Caco-2 (cell line): Measurements from ENCODE around the gene PNMA5. TPM values are rescaled to one million over a fixed set of nuclear protein-coding genes. Genes with fewer than 3 reads are reported as not detected.
A peak's percentile ranks its signal among the peaks of the same experiment; 100 is the strongest.

Source experiments
- BruUV-seq: library from RNA; stranded (reverse); fragments of 400-500 nt; replicated peaks from 2 replicates; lab custom pipeline; 2021; lab: Mats Ljungman, UMichigan
- CTCF ChIA-PET: fragments of 300-600 bp; sonication (Branson Sonifier 250); formaldehyde crosslinking; loops from one replicate; lab custom pipeline; 2022; ENCODE audit warnings: antibody characterized with exemption; lab: Charles Lee
- POLR2A ChIA-PET: fragments of 300-600 bp; sonication (Branson Sonifier 250); formaldehyde crosslinking; loops from one replicate; lab custom pipeline; 2022; ENCODE audit warnings: antibody characterized with exemption; lab: Charles Lee
- DNase-seq, 2 experiments: peaks; one replicate each; pipeline versions ENCODE4 v3.0.0 to v3.0.0-alpha.2; 2020 to 2022
- H3K27me3 ChIP-seq: replicated peaks from 2 replicates; pipeline ENCODE4 v1.6.0; 2011; ENCODE audit warnings: low read length; ENCODE audit not compliant: control insufficient read depth, insufficient read depth
- H3K36me3 ChIP-seq: 2 replicates; pipeline ENCODE4 v1.5.1; 2011; ENCODE audit warnings: low read length; ENCODE audit not compliant: control insufficient read depth, insufficient read depth
- H3K4me1 ChIP-seq: fragments of 250-450 bp; sonication (Bioruptor Pico); 2 replicates; pipeline ENCODE4 v1.5.1; 2020; ENCODE audit warnings: mild to moderate bottlenecking
- H3K4me3 ChIP-seq: 2 replicates; pipeline ENCODE4 v1.5.1; 2011; ENCODE audit warnings: low read depth, mild to moderate bottlenecking, control low read depth, low read length
- H3K9me3 ChIP-seq: fragments of 250-450 bp; sonication (Bioruptor Pico); 2 replicates; pipeline ENCODE4 v1.5.1; 2020; ENCODE audit warnings: mild to moderate bottlenecking, moderate library complexity
- H3K27ac Mint-ChIP-seq: one replicate; pipeline ENCODE4 v1.8.0; 2022; ENCODE audit warnings: mixed read lengths; ENCODE audit not compliant: unreplicated experiment
- H3K27me3 Mint-ChIP-seq: one replicate; pipeline ENCODE4 v1.8.0; 2022; ENCODE audit warnings: mixed read lengths; ENCODE audit not compliant: insufficient read depth, unreplicated experiment
- H3K36me3 Mint-ChIP-seq: one replicate; pipeline ENCODE4 v1.8.0; 2022; ENCODE audit warnings: mild to moderate bottlenecking, mixed read lengths; ENCODE audit not compliant: insufficient read depth, unreplicated experiment
- H3K4me1 Mint-ChIP-seq: one replicate; pipeline ENCODE4 v1.8.0; 2022; ENCODE audit warnings: low read depth, mixed read lengths; ENCODE audit not compliant: unreplicated experiment
- H3K4me3 Mint-ChIP-seq: one replicate; pipeline ENCODE4 v1.8.0; 2022; ENCODE audit warnings: mild to moderate bottlenecking, moderate library complexity, mixed read lengths; ENCODE audit not compliant: unreplicated experiment
- H3K9me3 Mint-ChIP-seq: one replicate; pipeline ENCODE4 v1.8.0; 2022; ENCODE audit warnings: mixed read lengths; ENCODE audit not compliant: unreplicated experiment
- intact Hi-C: fragments of 100-400 bp; cut with micrococcal nuclease; formaldehyde crosslinking; loops from one replicate; pipeline ENCODE4 v1.10.0; 2022; ENCODE audit not compliant: unreplicated experiment
- total RNA-seq: library from RNA; stranded (reverse); gene quantifications from 2 replicates; pipeline ENCODE4 v1.2.3, GENCODE V29; 2022
- TF ChIP-seq, protein P1 (sequence below), 2 experiments: fragments of 200-600 bp in 1 of 2; IDR thresholded peaks; 1 replicate in 1 of 2; 2 replicates in 1 of 2; pipeline versions ENCODE4 v1.5.1 to v1.8.0; 2011 to 2022; ENCODE audit warnings: antibody characterized with exemption in 1 of 2, control low read depth in 1 of 2, inconsistent platforms in 1 of 2, low read depth in 1 of 2, low read length in 1 of 2, mild to moderate bottlenecking in 1 of 2, moderate library complexity in 1 of 2; ENCODE audit not compliant: insufficient read depth in 1 of 2, severe bottlenecking in 1 of 2, unreplicated experiment in 1 of 2

The PNMA5 gene
- total RNA-seq, 1 experiment from 2014 or later: not detected

DNA sequence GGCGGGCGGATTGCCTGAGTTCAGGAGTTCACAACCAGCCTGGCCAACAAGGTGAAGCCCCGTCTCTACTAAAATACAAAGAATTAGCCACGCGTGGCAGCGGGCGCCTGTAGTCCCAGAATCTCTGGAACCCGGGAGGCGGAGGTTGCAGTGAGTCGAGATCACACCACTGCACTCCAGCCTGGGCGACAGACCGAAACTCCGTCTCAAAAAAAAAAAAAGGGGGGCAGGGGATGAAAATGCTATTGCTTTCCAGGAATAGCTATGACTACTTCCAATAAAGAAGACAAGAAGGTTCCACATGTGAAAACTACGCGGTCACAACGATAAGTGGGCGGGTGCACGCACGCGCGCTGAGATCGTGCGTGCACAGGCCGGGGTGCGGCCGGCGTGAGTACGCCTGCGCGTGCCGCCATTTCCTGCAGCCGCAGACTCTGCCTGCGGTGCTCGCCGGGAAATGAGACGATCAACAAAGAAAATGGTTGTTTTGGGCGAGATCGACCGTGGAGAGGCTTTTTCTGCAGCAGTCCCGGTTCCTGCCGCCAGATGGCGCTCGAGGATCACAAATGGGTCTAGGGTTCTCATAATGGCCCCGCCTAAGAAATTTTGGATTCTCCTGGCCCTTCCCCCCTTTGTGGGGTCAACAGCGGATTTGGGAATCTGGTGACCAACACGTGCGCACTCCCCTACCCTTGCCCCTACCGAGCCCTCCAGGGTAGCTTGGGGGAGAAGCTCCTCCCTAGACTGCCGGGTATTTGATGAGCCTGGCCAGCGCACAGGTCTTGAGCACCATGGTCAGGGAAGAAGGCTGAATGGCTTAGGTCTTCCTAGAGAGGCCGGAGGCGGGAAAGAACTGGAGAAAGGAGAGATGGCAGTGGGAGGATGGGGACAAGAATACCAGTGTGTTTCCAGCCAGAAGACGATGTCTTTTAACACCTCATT, 35.1 kb downstream of the PNMA5 start:
- intact Hi-C loops: loop anchor here (1.0 to 2.0 kb wide), 4 partner anchors 17 to 710 kb away; partner anchors contain the start of gene HAUS7

DNA sequence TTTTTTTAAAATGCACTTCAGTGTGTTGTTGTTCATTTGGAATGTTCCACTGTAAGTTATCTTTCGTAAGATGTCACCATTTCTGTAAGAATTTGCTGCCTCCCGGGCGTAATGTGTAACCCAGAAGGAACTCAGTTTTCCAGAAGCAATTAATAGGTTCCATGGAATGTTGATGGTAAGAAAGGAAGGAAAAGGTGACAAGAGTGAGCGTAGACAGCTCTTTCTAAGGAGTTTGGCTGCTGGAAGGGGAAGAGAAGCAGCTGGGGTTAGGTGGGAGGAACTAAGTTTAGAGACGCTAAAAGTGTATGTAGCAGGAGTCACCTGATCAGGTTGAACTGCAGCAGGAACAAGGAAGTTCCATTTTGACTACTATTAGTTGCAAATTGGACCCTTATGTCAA, 35.9 kb downstream of the PNMA5 start:
- Mint-ChIP-seq H3K4me1 (no peaks in the 10 kb centered on the region), H3K36me3 (peaks cover 6% of the 10 kb centered on the region), H3K9me3 (no peaks in the 10 kb centered on the region), H3K4me3 (peak overlapping the region; percentile 77), H3K27me3 (no peaks in the 10 kb centered on the region), H3K27ac (peak overlapping the region; percentile 92)
- TSS peak; percentile 89 for BruUV-seq
- no peaks in the 10 kb centered on the region for H3K9me3 ChIP-seq
- H3K27me3 ChIP-seq: no peaks in the 10 kb centered on the region
- intact Hi-C loops: loop anchor here (2.0 kb wide), 3 partner anchors 75 to 711 kb away; partner anchors contain the start of gene HAUS7
- TF ChIP-seq, protein P1, sequence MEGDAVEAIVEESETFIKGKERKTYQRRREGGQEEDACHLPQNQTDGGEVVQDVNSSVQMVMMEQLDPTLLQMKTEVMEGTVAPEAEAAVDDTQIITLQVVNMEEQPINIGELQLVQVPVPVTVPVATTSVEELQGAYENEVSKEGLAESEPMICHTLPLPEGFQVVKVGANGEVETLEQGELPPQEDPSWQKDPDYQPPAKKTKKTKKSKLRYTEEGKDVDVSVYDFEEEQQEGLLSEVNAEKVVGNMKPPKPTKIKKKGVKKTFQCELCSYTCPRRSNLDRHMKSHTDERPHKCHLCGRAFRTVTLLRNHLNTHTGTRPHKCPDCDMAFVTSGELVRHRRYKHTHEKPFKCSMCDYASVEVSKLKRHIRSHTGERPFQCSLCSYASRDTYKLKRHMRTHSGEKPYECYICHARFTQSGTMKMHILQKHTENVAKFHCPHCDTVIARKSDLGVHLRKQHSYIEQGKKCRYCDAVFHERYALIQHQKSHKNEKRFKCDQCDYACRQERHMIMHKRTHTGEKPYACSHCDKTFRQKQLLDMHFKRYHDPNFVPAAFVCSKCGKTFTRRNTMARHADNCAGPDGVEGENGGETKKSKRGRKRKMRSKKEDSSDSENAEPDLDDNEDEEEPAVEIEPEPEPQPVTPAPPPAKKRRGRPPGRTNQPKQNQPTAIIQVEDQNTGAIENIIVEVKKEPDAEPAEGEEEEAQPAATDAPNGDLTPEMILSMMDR (IDR thresholded peaks at IDR 0.05; ENCODE audit: insufficient read depth in 1 of 2, low read depth in 1 of 2, low read length in 1 of 2, severe bottlenecking in 1 of 2, unreplicated experiment in 1 of 2): no peak
- H3K4me1 ChIP-seq: no peaks in the 10 kb centered on the region
- DNase-seq: no peak
- H3K4me3 ChIP-seq: peak overlapping the region; percentile 45
- ChIA-PET POLR2A (interaction anchor here (0.6 kb wide), 1 partner anchor 56 kb away, joined by 9 read pairs; no protein-coding TSS in a partner anchor), CTCF (interaction anchor here (0.7 to 0.9 kb wide), 2 partner anchors 12 to 17 kb away, joined by 3 to 4 read pairs; no protein-coding TSS in a partner anchor)
- H3K36me3 ChIP-seq: no peaks in the 10 kb centered on the region

More for the DNA sequence above, 35.1 kb downstream of the PNMA5 start:
- Histone ChIP-seq H3K9me3 (no peaks in the 10 kb centered on the region), H3K4me3 (peak overlapping the region; percentile 45), H3K36me3 (no peaks in the 10 kb centered on the region), H3K27me3 (no peaks in the 10 kb centered on the region), H3K4me1 (no peaks in the 10 kb centered on the region)
- Mint-ChIP-seq H3K27ac (peak overlapping the region; percentile 92), H3K36me3 (peaks cover 6% of the 10 kb centered on the region), H3K4me1 (no peaks in the 10 kb centered on the region), H3K27me3 (no peaks in the 10 kb centered on the region), H3K4me3 (peak overlapping the region; percentile 77), H3K9me3 (no peaks in the 10 kb centered on the region)
- ChIA-PET POLR2A (interaction anchor here (0.6 kb wide), 1 partner anchor 55 kb away, joined by 9 read pairs; no protein-coding TSS in a partner anchor), CTCF (interaction anchor here (0.7 to 0.9 kb wide), 2 partner anchors 12 to 17 kb away, joined by 3 to 4 read pairs; no protein-coding TSS in a partner anchor)
- BruUV-seq: no TSS peak
- peak; percentile 83 to 87 for DNase-seq
- TF ChIP-seq, protein P1 (IDR thresholded peaks at IDR 0.05; ENCODE audit: insufficient read depth in 1 of 2, low read depth in 1 of 2, low read length in 1 of 2, severe bottlenecking in 1 of 2, unreplicated experiment in 1 of 2): peak; percentile 70 to 74

DNA sequence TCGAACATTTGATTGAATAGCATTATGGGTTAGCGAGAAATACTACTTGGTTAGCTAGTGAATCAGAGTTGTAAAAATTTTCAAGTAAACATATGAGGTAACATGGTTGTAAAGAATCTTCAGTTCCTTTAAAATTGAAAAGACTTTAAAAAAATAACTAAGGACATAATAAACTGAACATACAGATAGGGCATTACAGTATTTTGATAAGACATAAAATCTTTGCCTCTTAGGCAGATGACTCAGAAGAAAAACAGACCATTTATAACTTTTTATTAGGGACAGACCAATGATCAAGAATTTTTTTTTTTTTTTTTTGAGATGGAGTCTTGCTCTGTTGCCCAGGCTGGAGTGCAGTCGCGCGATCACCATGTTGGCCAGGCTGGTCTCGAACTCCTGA, 43.1 kb downstream of the PNMA5 start:
- TF ChIP-seq, protein P1 (IDR thresholded peaks at IDR 0.05; ENCODE audit: insufficient read depth in 1 of 2, low read depth in 1 of 2, low read length in 1 of 2, severe bottlenecking in 1 of 2, unreplicated experiment in 1 of 2): no peak
- POLR2A ChIA-PET: no interaction called here
- no TSS peak for BruUV-seq
- H3K9me3 ChIP-seq: no peaks in the 10 kb centered on the region
- CTCF ChIA-PET: no interaction called here
- no peak overlapping the region for H3K4me3 ChIP-seq
- intact Hi-C loops: no loop called here
- no peak for DNase-seq
- Mint-ChIP-seq H3K27ac (no peak overlapping the region), H3K27me3 (no peaks in the 10 kb centered on the region), H3K4me1 (no peaks in the 10 kb centered on the region), H3K9me3 (no peaks in the 10 kb centered on the region), H3K36me3 (peaks cover 6% of the 10 kb centered on the region), H3K4me3 (no peak overlapping the region)
- no peaks in the 10 kb centered on the region for H3K4me1 ChIP-seq
- no peaks in the 10 kb centered on the region for H3K27me3 ChIP-seq
- H3K36me3 ChIP-seq: no peaks in the 10 kb centered on the region
